GM13976 (cell line): ENCODE measurements around the gene IL1RAP.

Experiments used
- DNase-seq: peaks from one replicate; pipeline ENCODE4 v3.0.0; 2012; ENCODE audit warnings: low spot score
- in situ Hi-C: fragments of 300-500 bp; cut with MboI; formaldehyde crosslinking; loops from one replicate; pipeline ENCODE4 v1.12.0; 2022; ENCODE audit warnings: low sequenced_read_pairs, mixed read lengths, inconsistent platforms; ENCODE audit not compliant: unreplicated experiment
- TF ChIP-seq, protein P1 (sequence below): IDR thresholded peaks from 2 replicates; pipeline ENCODE4 v1.5.1; 2012; ENCODE audit warnings: borderline replicate concordance, mild to moderate bottlenecking; ENCODE audit not compliant: insufficient read depth; ENCODE audit errors: extremely low read depth, missing control alignments, control extremely low read depth

Gene IL1RAP

DNA sequence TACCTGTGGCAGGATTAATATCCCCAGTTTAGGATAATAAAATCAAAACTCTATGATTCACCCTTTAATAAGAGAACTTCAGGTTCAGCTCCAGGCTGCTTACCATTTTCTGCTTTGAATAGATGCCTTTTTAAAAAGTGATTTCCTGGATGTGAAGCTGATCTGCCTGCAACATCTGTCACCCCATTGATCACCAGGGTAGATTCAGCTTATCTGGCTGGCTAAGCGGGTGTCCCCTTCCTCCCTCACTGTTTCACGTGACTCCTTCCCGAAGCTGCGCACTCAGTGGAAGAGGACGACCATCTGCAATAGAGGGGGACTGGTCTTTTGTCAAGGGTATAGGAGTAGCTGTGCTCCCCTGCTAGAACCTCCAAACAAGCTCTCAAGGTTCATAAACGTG lies 128.1 kb downstream of the IL1RAP start:
- TF ChIP-seq, protein P1, sequence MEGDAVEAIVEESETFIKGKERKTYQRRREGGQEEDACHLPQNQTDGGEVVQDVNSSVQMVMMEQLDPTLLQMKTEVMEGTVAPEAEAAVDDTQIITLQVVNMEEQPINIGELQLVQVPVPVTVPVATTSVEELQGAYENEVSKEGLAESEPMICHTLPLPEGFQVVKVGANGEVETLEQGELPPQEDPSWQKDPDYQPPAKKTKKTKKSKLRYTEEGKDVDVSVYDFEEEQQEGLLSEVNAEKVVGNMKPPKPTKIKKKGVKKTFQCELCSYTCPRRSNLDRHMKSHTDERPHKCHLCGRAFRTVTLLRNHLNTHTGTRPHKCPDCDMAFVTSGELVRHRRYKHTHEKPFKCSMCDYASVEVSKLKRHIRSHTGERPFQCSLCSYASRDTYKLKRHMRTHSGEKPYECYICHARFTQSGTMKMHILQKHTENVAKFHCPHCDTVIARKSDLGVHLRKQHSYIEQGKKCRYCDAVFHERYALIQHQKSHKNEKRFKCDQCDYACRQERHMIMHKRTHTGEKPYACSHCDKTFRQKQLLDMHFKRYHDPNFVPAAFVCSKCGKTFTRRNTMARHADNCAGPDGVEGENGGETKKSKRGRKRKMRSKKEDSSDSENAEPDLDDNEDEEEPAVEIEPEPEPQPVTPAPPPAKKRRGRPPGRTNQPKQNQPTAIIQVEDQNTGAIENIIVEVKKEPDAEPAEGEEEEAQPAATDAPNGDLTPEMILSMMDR = no peak
- in situ Hi-C loops = no loop called here
- no peak for DNase-seq

DNA sequence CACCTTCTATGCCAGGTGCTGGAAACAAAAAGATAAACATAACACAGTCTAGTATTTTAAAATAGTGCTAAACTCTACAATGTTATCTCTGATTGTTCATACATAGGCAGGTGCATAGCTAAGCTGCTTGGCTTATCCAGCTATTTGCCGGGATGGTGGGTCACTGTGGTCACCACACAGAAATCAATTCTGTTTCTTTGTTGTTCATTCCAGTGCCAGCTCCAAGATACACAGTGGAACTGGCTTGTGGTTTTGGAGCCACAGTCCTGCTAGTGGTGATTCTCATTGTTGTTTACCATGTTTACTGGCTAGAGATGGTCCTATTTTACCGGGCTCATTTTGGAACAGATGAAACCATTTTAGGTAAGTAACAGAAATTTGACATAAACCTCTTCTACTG lies 130.2 kb downstream of the IL1RAP start:
- TF ChIP-seq, protein P1 = no peak
- DNase-seq = no peak
- in situ Hi-C loops = no loop called here

DNA sequence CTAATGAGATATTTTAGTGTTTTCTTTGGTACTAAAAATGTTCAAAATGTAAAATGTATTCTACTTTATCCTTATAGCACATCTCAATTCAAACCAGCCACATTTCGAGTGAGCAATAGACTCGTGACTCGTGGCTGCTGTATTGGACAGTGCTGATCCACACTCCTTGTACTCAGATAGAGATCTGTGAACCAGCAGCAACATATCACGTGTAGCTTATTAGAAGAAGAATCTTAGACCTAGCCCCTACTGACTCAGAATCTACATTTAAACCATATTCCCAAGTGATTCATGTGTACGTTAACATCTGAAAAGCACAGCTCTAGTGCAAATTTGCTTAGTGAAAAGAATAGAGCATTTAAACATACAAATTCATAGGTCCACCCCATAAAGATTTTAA lies 130.9 kb downstream of the IL1RAP start:
- TF ChIP-seq, protein P1 = no peak
- DNase-seq = no peak
- in situ Hi-C loops = no loop called here

DNA sequence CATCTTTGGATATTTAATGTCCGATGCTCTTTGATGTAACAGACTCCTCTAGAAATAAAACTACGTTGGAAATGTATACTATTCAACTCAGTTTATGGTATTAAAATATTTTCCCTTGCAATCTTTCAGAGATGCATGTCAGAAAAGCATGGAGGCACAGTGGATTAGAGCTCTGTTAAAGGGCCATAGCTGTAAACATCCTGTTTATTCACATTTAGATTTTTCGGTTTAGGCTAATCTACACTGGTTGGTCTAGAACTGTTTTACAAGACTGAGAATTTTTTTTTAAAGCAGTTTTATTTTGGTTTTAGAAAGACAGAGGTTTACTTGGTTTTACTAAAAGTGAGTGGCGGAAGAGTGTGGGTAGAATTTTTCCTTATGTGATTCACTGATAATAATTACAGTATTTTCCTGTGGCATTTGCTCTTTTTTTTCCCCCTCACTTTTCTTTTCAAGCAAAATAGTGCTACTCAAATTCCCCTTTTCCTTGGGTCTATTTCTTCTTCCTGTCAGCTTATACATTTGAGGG lies 132.1 kb downstream of the IL1RAP start:
- TF ChIP-seq, protein P1 = no peak
- in situ Hi-C loops = no loop called here
- DNase-seq = no peak

DNA sequence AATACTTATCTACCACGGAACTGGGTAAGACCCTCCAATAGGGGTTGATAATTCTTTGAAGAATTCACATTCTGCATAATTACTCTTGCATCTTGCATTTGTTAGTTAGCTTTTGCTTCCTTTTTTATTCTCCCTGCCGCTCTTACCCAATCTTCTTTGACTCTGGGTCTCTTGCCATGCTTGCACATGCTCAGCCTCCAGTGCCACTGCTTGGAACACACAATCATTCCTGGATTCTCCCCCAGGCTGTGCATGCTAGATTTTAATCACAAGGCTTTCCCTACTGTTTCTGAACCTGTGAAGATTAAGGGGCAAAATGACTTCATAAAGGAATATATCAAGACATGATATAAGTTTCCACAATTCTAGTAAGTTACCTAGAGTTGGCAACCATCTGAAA lies 133.1 kb downstream of the IL1RAP start:
- no peak for DNase-seq
- in situ Hi-C loops = no loop called here
- TF ChIP-seq, protein P1 = no peak

DNA sequence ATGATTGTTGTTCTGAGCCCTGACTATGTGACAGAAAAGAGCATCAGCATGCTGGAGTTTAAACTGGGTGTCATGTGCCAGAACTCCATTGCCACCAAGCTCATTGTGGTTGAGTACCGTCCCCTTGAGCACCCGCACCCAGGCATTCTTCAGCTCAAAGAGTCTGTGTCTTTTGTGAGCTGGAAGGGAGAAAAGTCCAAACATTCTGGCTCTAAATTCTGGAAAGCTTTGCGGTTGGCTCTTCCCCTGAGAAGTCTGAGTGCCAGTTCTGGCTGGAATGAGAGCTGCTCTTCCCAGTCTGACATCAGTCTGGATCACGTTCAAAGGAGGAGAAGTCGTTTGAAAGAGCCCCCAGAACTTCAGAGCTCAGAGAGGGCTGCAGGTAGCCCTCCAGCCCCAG lies 142.0 kb downstream of the IL1RAP start:
- in situ Hi-C loops = no loop called here
- DNase-seq = no peak
- TF ChIP-seq, protein P1 = no peak

DNA sequence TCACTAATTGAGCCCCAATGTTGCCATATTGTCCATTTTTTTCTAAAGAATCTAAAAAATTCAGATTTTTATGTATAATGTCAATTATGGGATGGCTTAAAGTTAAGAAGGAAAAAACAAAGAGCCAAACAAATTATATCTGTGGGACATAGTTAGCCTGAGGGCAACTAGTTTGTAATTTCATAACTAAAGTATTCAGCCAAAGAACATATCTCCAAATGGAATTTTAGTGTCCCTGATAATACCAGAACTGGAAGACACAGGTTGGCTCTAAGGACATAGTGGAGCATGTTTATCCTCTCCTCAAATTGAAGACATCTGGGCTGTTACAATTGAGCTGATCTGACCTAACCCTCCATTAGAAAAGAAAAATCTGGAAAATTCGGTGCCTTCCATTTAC lies 144.2 kb downstream of the IL1RAP start:
- in situ Hi-C loops = no loop called here
- TF ChIP-seq, protein P1 = no peak
- no peak for DNase-seq
